T-cell (primary cell): ENCODE measurements around the gene COL23A1. TPM values are rescaled to one million over a fixed set of nuclear protein-coding genes. Genes with fewer than 3 reads are reported as not detected.

Experiments
- ATAC-seq, 4 experiments: fragments of 200-7000 bp in 3 of 4; fragments of 150-1000 bp in 1 of 4; cut with Tn5 transposase; replicated peaks in 1 of 4; 1 replicate in 3 of 4; 2 replicates in 1 of 4; pipeline ENCODE4 v1.10.0; 2021; ENCODE audit warnings: moderate library complexity in 3 of 4, mild to moderate bottlenecking in 2 of 4, moderate number of reproducible peaks in 1 of 4
- CTCF ChIA-PET, 2 donors: fragments of 300-600 bp; sonication (Branson Sonifier 250); formaldehyde crosslinking; loops; one replicate each; lab custom pipeline; 2022; ENCODE audit warnings: antibody characterized with exemption in 2 of 2; lab: Charles Lee
- POLR2A ChIA-PET, 2 donors: fragments of 300-600 bp; sonication (Branson Sonifier 250); formaldehyde crosslinking; loops; one replicate each; lab custom pipeline; 2022; ENCODE audit warnings: antibody characterized with exemption in 2 of 2; lab: Charles Lee
- DNase-seq, 35 experiments: peaks; one replicate each; pipeline versions ENCODE4 v3.0.0 to v3.0.0-alpha.2; 2013 to 2023
- H3K27ac ChIP-seq: one replicate; pipeline ENCODE4 v1.5.1; 2013; ENCODE audit warnings: low read length
- H3K27me3 ChIP-seq, 2 experiments: replicated peaks in 1 of 2; 1 replicate in 1 of 2; 2 replicates in 1 of 2; pipeline versions ENCODE4 v1.6.1 to v1.7.0; 2013; ENCODE audit warnings: low read length in 1 of 2, mixed read lengths in 1 of 2; ENCODE audit not compliant: control insufficient read depth in 2 of 2, insufficient read depth in 2 of 2; ENCODE audit errors: extremely low read depth in 1 of 2
- H3K36me3 ChIP-seq, 2 donors: 1 replicate in 1 of 2; 2 replicates in 1 of 2; pipeline versions ENCODE4 v1.6.1 to v1.7.0; 2013; ENCODE audit warnings: low read length in 1 of 2; ENCODE audit not compliant: control insufficient read depth in 2 of 2, insufficient read depth in 1 of 2; ENCODE audit errors: extremely low read depth in 1 of 2
- H3K4me1 ChIP-seq, 2 experiments: 1 replicate in 1 of 2; 2 replicates in 1 of 2; pipeline versions ENCODE4 v1.6.1 to v1.7.0; 2013; ENCODE audit warnings: low read length in 2 of 2, mixed read lengths in 1 of 2; ENCODE audit not compliant: insufficient read depth in 2 of 2, control insufficient read depth in 1 of 2; ENCODE audit errors: extremely low read depth in 1 of 2
- H3K4me3 ChIP-seq, 2 donors: 1 replicate in 1 of 2; 2 replicates in 1 of 2; pipeline versions ENCODE4 v1.5.1 to v1.7.0; 2013; ENCODE audit warnings: mild to moderate bottlenecking in 2 of 2, low read length in 1 of 2, moderate library complexity in 1 of 2; ENCODE audit not compliant: control insufficient read depth in 1 of 2; ENCODE audit errors: extremely low read depth in 1 of 2
- H3K9me3 ChIP-seq: 2 replicates; pipeline ENCODE4 v1.7.0; 2013
- H3K27ac Mint-ChIP-seq, 2 donors: one replicate each; pipeline ENCODE4 v1.8.0; 2020 to 2021; ENCODE audit warnings: mild to moderate bottlenecking in 2 of 2, mixed read lengths in 2 of 2
- H3K27me3 Mint-ChIP-seq, 2 donors: one replicate each; pipeline ENCODE4 v1.8.0; 2021 to 2022; ENCODE audit warnings: mixed read lengths in 2 of 2
- H3K36me3 Mint-ChIP-seq: one replicate; pipeline ENCODE4 v1.8.0; 2021; ENCODE audit warnings: mixed read lengths
- H3K4me1 Mint-ChIP-seq, 3 donors: one replicate each; pipeline ENCODE4 v1.8.0; 2020 to 2022; ENCODE audit warnings: mixed read lengths in 3 of 3, mild to moderate bottlenecking in 1 of 3
- H3K4me3 Mint-ChIP-seq, 3 donors: one replicate each; pipeline ENCODE4 v1.8.0; 2020 to 2022; ENCODE audit warnings: mild to moderate bottlenecking in 3 of 3, mixed read lengths in 3 of 3, moderate library complexity in 3 of 3
- H3K9me3 Mint-ChIP-seq, 3 donors: one replicate each; pipeline ENCODE4 v1.8.0; 2020 to 2022; ENCODE audit warnings: mixed read lengths in 3 of 3
- WGBS: methylation state at CpG from one replicate; pipeline ENCODE4 v1.1.5; 2013; ENCODE audit warnings: missing lambda C conversion rate; ENCODE audit not compliant: insufficient coverage; 5-methylcytosine and 5-hydroxymethylcytosine counted together
- total RNA-seq, 35 experiments: library from RNA in 6 of 35; stranded (reverse) in 6 of 35; fragments of 120-200 nt in 1 of 35; gene quantifications; one replicate each; pipeline versions ENCODE4 v1.2.1 to v1.2.4 and lab custom pipeline; 2013 to 2026

The COL23A1 gene
- total RNA-seq, 5 donors from 2014 or later (not counting 1 experiment from before 2014, with no cell fraction given): 0.07 to 0.13 TPM; not detected in 3

DNA sequence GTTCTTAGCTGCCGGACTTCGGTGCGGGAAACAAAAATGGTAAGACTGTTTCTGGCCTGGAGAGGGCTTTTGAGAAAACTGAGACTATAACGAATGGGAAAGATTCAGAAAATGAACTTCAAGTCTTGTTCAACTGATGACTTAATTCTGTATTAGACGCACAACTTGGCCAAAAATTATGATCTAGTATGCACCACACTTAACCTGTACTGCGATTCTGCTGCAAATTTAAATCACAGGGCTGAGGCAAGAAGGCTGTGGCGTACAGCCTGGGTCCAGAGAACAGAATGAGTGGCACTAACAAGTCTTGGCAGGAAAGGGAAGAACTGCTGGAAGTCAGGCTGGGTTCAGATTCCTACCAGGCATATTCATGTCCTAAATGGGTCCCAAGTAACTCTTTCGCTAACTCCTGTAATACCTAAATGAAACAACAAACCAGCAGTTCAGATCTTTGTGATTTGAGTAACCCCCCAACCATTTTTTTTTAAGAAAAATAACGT is 781 bp upstream of the COL23A1 start:
- POLR2A ChIA-PET: no interaction called here
- ATAC-seq: no peak

DNA sequence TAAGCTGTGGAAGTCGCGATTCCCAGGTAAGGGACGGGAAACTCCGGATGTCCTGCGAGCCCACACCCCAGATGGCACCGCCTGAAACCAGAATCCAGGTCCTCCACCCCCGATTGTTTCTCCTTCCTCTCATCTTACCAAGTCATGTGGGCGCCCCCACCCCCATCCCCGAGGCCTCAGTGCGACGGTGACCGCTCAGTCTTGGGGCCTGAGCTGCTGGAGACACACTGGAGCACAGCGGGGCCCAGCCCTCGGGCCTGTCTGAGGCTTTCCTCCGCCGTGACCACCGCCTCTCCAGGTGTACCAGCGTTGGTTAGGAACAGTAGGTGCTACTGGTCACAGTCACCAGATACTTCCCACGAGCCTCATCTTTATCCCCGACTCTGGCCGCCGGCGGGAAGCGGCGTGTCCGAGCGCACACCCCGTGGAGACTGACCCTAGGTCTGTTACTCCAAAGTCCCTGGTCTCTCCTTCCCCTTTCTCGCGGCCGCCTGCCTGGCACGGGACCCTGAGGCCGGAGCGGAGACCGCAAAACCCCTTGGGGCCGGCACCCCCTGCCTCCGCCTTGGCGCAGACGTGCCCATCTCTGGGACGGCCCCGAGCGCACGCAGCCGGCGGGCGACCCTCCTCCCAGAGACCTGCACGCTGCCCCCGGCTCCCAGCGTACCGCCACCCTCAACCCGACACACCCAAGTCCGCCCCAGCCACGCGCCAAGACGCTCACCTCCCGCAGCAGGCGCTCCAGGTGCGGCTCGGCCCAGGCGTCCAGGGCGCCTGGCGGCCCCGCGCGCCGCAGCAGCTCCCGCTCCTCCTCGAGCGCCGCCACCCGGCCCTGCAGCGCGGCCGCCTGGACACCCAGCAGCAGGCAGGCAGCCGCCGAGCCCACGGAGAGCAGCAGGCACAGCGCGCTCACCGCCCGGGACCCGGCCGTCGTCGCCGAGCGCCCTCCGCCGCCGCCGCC is 733 bp downstream of the COL23A1 start:
- H3K27ac Mint-ChIP-seq: no peak overlapping the region
- WGBS: 9% methylated on average over 83 of the region's 91 CpGs
- peak in 2 of 4 experiments; percentile 31 for ATAC-seq
- H3K27ac ChIP-seq: no peak overlapping the region
- peaks cover 3 to 7% (median 3%) of the 10 kb centered on the region in 3 donors for H3K9me3 Mint-ChIP-seq
- peak in 3 of 35 experiments; percentile 2 to 31 (median 4) for DNase-seq
- peaks cover 4 to 14% of the 10 kb centered on the region in 2 experiments for H3K4me1 ChIP-seq
- H3K36me3 ChIP-seq: no peaks in the 10 kb centered on the region
- peak overlapping the region in 1 of 2 donors; percentile 52 for H3K4me3 ChIP-seq
- peak overlapping the region; percentile 36 to 74 (median 56) for H3K4me3 Mint-ChIP-seq
- H3K4me1 Mint-ChIP-seq: peaks cover 0 to 15% (median 7%) of the 10 kb centered on the region in 3 donors
- peaks cover 5% of the 10 kb centered on the region for H3K36me3 Mint-ChIP-seq
- H3K27me3 ChIP-seq: peaks cover 7 to 57% of the 10 kb centered on the region in 2 experiments
- POLR2A ChIA-PET: no interaction called here
- CTCF ChIA-PET: no interaction called here
- H3K9me3 ChIP-seq: peaks cover 4% of the 10 kb centered on the region
- H3K27me3 Mint-ChIP-seq: peaks cover 51 to 57% of the 10 kb centered on the region in 2 donors

More for the DNA sequence above, 781 bp upstream of the COL23A1 start:
- Mint-ChIP-seq H3K27me3 (peaks cover 47 to 51% of the 10 kb centered on the region in 2 donors), H3K4me1 (peaks cover 0 to 15% (median 7%) of the 10 kb centered on the region in 3 donors), H3K27ac (no peak overlapping the region), H3K4me3 (peak overlapping the region; percentile 68 to 74 (median 72)), H3K36me3 (peaks cover 10% of the 10 kb centered on the region), H3K9me3 (peaks cover 14 to 22% (median 16%) of the 10 kb centered on the region in 3 donors)
- Histone ChIP-seq H3K4me1 (peaks cover 4 to 14% of the 10 kb centered on the region in 2 experiments), H3K27me3 (peaks cover 7 to 44% of the 10 kb centered on the region in 2 experiments), H3K9me3 (peaks cover 9% of the 10 kb centered on the region), H3K4me3 (peak overlapping the region in 1 of 2 donors; percentile 52), H3K27ac (no peak overlapping the region), H3K36me3 (no peaks in the 10 kb centered on the region)
- CTCF ChIA-PET: no interaction called here
- 43% methylated on average over 3 of the region's 9 CpGs for WGBS
- no peak for DNase-seq

DNA sequence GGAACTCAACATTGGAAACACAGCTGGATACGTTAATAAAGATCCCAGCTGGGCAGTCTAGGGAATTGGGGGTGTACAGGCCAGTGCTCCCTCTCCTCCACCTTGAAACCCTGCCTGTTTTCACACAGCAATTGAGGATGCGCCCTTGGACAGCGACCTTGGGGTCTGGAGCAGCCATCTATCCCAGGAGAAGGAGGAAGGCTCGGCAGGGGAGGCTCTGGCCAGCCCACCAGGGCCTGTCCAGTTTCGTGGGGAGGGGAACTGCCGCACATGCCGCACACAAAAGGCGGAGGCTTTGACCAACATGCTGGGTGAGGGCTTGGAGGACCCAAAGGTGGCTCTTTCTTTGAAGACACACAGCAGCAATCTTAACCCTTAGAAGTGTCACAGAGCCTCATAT is 1.4 kb downstream of the COL23A1 start:
- peaks cover 4 to 14% of the 10 kb centered on the region in 2 experiments for H3K4me1 ChIP-seq
- Mint-ChIP-seq H3K4me1 (peaks cover 0 to 15% (median 7%) of the 10 kb centered on the region in 3 donors), H3K27ac (no peak overlapping the region), H3K9me3 (no peaks in the 10 kb centered on the region), H3K27me3 (peaks cover 51 to 59% of the 10 kb centered on the region in 2 donors), H3K36me3 (no peaks in the 10 kb centered on the region), H3K4me3 (peak overlapping the region; percentile 36 to 74 (median 56))
- POLR2A ChIA-PET: no interaction called here
- ATAC-seq (no peak), DNase-seq (no peak)
- CTCF ChIA-PET: no interaction called here
- peaks cover 7 to 62% of the 10 kb centered on the region in 2 experiments for H3K27me3 ChIP-seq
- no peaks in the 10 kb centered on the region for H3K9me3 ChIP-seq
- H3K4me3 ChIP-seq: no peak overlapping the region
- H3K36me3 ChIP-seq: no peaks in the 10 kb centered on the region
- 80% methylated on average over 7 of the region's 8 CpGs for WGBS
- no peak overlapping the region for H3K27ac ChIP-seq

DNA sequence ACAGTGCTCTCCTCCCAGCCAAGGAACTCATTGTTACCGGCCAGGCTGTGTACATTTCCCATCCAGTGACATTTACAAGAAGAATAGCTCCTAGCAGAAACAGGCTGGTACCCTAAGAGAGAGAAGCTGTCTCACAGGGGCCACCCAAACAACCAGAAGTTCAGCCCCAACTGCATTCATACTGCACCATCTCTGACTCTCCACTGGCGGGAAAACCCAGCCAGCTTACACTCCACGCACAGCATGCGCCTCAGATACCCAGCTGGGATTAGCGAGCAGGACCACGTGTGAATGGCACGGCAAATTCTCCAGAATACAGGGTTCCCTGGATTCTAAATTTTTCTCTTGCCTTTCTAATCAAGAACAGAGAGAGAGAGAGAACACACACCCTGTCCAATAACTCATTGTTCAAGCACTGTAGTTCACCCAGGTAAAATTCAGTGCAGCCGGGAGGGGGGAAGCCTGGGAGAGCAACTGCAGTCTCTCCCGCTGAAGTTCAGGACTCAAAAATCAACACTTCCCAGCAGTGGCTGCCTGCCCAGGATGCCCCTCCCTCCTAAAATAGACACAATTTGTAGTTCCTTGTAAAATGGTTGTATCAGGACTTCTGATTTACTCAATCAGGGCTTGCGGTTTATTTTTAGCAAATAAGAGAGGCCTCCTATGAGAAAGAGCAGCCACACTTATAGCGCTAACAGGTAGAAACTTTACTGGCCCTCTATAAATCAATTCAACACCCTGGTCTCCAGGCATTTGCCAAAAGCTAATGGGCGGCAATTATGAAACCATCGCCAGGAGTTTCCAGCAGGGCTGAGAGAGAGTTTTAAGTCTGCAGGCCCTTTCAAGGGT is 2.2 kb downstream of the COL23A1 start:
- Histone ChIP-seq H3K27me3 (peaks cover 7 to 62% of the 10 kb centered on the region in 2 experiments), H3K4me3 (no peak overlapping the region), H3K36me3 (no peaks in the 10 kb centered on the region), H3K27ac (no peak overlapping the region), H3K4me1 (peaks cover 4 to 14% of the 10 kb centered on the region in 2 experiments), H3K9me3 (no peaks in the 10 kb centered on the region)
- no peak for DNase-seq
- no peak for ATAC-seq
- peak overlapping the region in 1 of 3 donors; percentile 74 for H3K4me3 Mint-ChIP-seq
- H3K9me3 Mint-ChIP-seq: no peaks in the 10 kb centered on the region
- H3K27me3 Mint-ChIP-seq: peaks cover 56 to 65% of the 10 kb centered on the region in 2 donors
- no peak overlapping the region for H3K27ac Mint-ChIP-seq
- peaks cover 0 to 15% (median 7%) of the 10 kb centered on the region in 3 donors for H3K4me1 Mint-ChIP-seq
- 71% methylated on average over 2 of the region's 13 CpGs for WGBS
- ChIA-PET POLR2A (interaction anchor here in 1 of 2 donors (0.6 kb wide), 1 partner anchor 1326 kb away, joined by 3 read pairs; no protein-coding TSS in a partner anchor), CTCF (no interaction called here)
- no peaks in the 10 kb centered on the region for H3K36me3 Mint-ChIP-seq

DNA sequence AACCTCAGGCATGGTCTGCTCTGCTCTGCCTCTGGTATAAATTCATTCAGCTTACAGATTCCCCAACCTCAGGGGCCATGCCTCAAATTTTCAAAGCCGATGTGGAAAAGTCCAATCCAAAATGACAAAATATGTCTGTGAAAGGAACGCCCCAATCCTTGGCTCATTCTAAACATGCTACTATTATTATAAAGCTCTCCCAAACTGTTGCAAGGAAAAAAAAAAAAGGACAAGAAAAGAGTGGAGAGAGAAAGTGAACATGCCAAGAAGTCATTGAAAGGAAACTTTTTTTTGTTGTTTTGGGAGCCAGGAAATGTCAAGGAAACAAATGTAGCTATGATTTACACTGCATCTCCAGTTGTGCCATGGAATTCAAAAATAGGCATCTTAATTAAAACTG is 3.8 kb downstream of the COL23A1 start:
- Mint-ChIP-seq H3K4me1 (peaks cover 0 to 14% (median 7%) of the 10 kb centered on the region in 3 donors), H3K27me3 (peaks cover 51 to 60% of the 10 kb centered on the region in 2 donors), H3K27ac (no peak overlapping the region), H3K9me3 (no peaks in the 10 kb centered on the region), H3K36me3 (no peaks in the 10 kb centered on the region), H3K4me3 (no peak overlapping the region)
- ChIA-PET CTCF (interaction anchor here in 1 of 2 donors (0.7 kb wide), 1 partner anchor 77 kb away, joined by 4 read pairs; no protein-coding TSS in a partner anchor), POLR2A (no interaction called here)
- DNase-seq (no peak), ATAC-seq (no peak)
- Histone ChIP-seq H3K27ac (no peak overlapping the region), H3K9me3 (no peaks in the 10 kb centered on the region), H3K4me3 (no peak overlapping the region), H3K36me3 (no peaks in the 10 kb centered on the region), H3K27me3 (peaks cover 7 to 56% of the 10 kb centered on the region in 2 experiments), H3K4me1 (peaks cover 4 to 14% of the 10 kb centered on the region in 2 experiments)
- no CpG with 5 or more reads among the region's 2 CpGs for WGBS
